PFSK-1 (cell line): ENCODE results near the gene PLA2G4B.

Experiments used
- POLR2AphosphoS5 ChIP-seq: IDR thresholded peaks from 2 replicates; pipeline ENCODE4 v1.6.1; 2012; ENCODE audit warnings: low read depth, mild to moderate bottlenecking, control low read depth, low read length, moderate library complexity
- SIN3A ChIP-seq: IDR thresholded peaks from 2 replicates; pipeline ENCODE4 v1.6.1; 2012; ENCODE audit warnings: mild to moderate bottlenecking, low read length, moderate library complexity, borderline replicate concordance; ENCODE audit not compliant: insufficient read depth

DNA sequence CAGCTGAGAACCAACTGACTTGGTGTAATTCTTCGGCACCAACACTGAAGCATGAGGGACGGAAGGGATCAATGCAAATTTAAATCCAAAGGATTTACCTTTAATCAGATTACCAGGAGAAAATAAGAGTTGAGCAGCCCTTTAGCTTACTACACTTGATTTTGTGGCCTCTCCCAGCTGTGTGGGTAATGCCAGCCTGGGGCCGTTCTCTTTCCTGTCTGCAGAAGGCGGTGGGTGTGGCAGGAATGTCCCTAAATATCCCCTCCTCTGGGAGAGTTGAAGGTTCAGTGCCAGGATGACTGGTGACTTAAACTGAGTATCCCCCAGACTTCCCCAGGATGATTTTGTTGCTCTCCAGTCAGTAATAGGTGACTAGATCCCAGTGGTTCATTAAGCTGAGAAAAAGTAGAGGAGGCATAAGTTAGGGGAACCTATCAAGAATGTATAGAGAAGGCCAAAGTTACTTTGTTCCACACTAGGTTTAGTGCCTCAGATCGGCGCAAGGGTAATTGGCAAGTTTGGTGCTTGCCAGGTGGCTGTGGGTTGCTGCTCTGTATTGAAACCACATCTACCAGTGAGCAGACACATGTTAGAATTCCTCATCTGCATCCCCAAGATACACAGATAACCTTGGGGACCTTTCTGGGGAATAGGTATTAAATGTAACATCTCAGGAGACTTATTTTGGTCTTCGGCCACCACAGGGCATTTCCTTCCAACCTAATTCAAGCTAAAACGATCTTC is 41.3 kb upstream of the PLA2G4B start:
- no peak for TF ChIP-seq POLR2AphosphoS5
- TF ChIP-seq SIN3A = no peak
